GDM1 (cell line): ENCODE results near the gene ENOX2.
"Not testable (repeated sequence)": the region's sequence is repeated elsewhere in the genome, so short reads cannot be mapped to it uniquely, and the experiment has no call there.

Experiments
- DNase-seq: peaks from one replicate; lab custom pipeline; 2025; lab: John Stamatoyannopoulos, UW

Gene ENOX2

GRCh38 chrX:130825525-130825924 is 77.5 kb downstream of the ENOX2 start:
- no peak for DNase-seq

GRCh38 chrX:130819367-130819766 is 83.6 kb downstream of the ENOX2 start:
- DNase-seq, result not testable (repeated sequence)

GRCh38 chrX:130813932-130814331 is 89.1 kb downstream of the ENOX2 start:
- not testable (repeated sequence) for DNase-seq

GRCh38 chrX:130810561-130810960 is 92.4 kb downstream of the ENOX2 start:
- no peak for DNase-seq

- no peak for DNase-seq
Measured at GRCh38 chrX:130805903-130806302, 97.1 kb downstream of the ENOX2 start.

- no peak for DNase-seq
Measured at GRCh38 chrX:130803537-130803936, 99.5 kb downstream of the ENOX2 start.

GRCh38 chrX:130801901-130802300 is 101.1 kb downstream of the ENOX2 start:
- DNase-seq, result no peak

- DNase-seq, result no peak
Measured at GRCh38 chrX:130799393-130799792, 103.6 kb downstream of the ENOX2 start.

GRCh38 chrX:130793975-130794374 is 109.0 kb downstream of the ENOX2 start:
- DNase-seq, result no peak

- not testable (repeated sequence) for DNase-seq
Measured at GRCh38 chrX:130791870-130792269, 111.1 kb downstream of the ENOX2 start.

- DNase-seq, result no peak
Measured at GRCh38 chrX:130789793-130790192, 113.2 kb downstream of the ENOX2 start.

GRCh38 chrX:130788786-130789581 is 114.0 kb downstream of the ENOX2 start:
- DNase-seq, result no peak

GRCh38 chrX:130786030-130786429 is 117.0 kb downstream of the ENOX2 start:
- DNase-seq, result no peak

- no peak for DNase-seq
Measured at GRCh38 chrX:130778773-130779172, 124.2 kb downstream of the ENOX2 start.

- no peak for DNase-seq
Measured at GRCh38 chrX:130775849-130776248, 127.2 kb downstream of the ENOX2 start.

GRCh38 chrX:130772776-130773143 is 130.2 kb downstream of the ENOX2 start:
- DNase-seq, result no peak

GRCh38 chrX:130772105-130772775 is 130.8 kb downstream of the ENOX2 start:
- no peak for DNase-seq

- no peak for DNase-seq
Measured at GRCh38 chrX:130771648-130772047, 131.4 kb downstream of the ENOX2 start.

GRCh38 chrX:130771230-130771629 is 131.8 kb downstream of the ENOX2 start:
- DNase-seq, result no peak

GRCh38 chrX:130770615-130771014 is 132.4 kb downstream of the ENOX2 start:
- no peak for DNase-seq

GRCh38 chrX:130769835-130770234 is 133.2 kb downstream of the ENOX2 start:
- no peak for DNase-seq

GRCh38 chrX:130758072-130758471 is 144.9 kb downstream of the ENOX2 start:
- no peak for DNase-seq

GRCh38 chrX:130756233-130756632 is 146.8 kb downstream of the ENOX2 start:
- no peak for DNase-seq

GRCh38 chrX:130754353-130754752 is 148.7 kb downstream of the ENOX2 start:
- DNase-seq, result no peak
